HUES64 (cell line): ENCODE results near the gene UBAC2.

Experiments
- H3K27ac ChIP-seq: 2 replicates; pipeline ENCODE4 v1.7.0; 2013; ENCODE audit warnings: low read depth, low read length, inconsistent platforms
- H3K27me3 ChIP-seq: 2 replicates; pipeline ENCODE4 v1.6.1; 2013; ENCODE audit warnings: mild to moderate bottlenecking, low read length; ENCODE audit not compliant: insufficient read depth
- H3K36me3 ChIP-seq: 2 replicates; pipeline ENCODE4 v1.6.1; 2013; ENCODE audit warnings: mild to moderate bottlenecking, low read length; ENCODE audit not compliant: insufficient read depth
- H3K4me1 ChIP-seq: 2 replicates; pipeline ENCODE4 v1.6.1; 2013; ENCODE audit warnings: mild to moderate bottlenecking, low read length, moderate library complexity; ENCODE audit not compliant: insufficient read depth
- H3K4me3 ChIP-seq: 2 replicates; pipeline ENCODE4 v1.5.1; 2013; ENCODE audit warnings: mild to moderate bottlenecking, low read length, moderate library complexity
- H3K9ac ChIP-seq: 2 replicates; pipeline ENCODE4 v1.6.1; 2013; ENCODE audit warnings: mild to moderate bottlenecking, low read depth, low read length
- H3K9me3 ChIP-seq: 2 replicates; pipeline ENCODE4 v1.6.1; 2013; ENCODE audit warnings: low read depth, low read length; ENCODE audit not compliant: insufficient read depth
- WGBS: fragments of 150-250, 120-280 bp; methylation state at CpG from one replicate; pipeline ENCODE4 v1.1.7; 2013; ENCODE audit warnings: missing lambda C conversion rate; 5-methylcytosine and 5-hydroxymethylcytosine counted together

UBAC2 gene

GRCh38 chr13:99217461-99218110, 16.9 kb downstream of the UBAC2 start:
- WGBS: 85% methylated on average over 19 of the region's 20 CpGs
- H3K27me3 ChIP-seq: no peaks in the 10 kb centered on the region
- peaks cover 8% of the 10 kb centered on the region; the same call in 1 of the 2 replicates for H3K36me3 ChIP-seq
- H3K9ac ChIP-seq: no peak overlapping the region
- no peak overlapping the region for H3K27ac ChIP-seq
- peaks cover 29% of the 10 kb centered on the region for H3K4me1 ChIP-seq
- no peak overlapping the region for H3K4me3 ChIP-seq
- no peaks in the 10 kb centered on the region for H3K9me3 ChIP-seq

GRCh38 chr13:99218126-99218525, 17.5 kb downstream of the UBAC2 start:
- H3K4me1 ChIP-seq: peaks cover 29% of the 10 kb centered on the region
- H3K9ac ChIP-seq: no peak overlapping the region
- no peak overlapping the region for H3K27ac ChIP-seq

GRCh38 chr13:99218545-99218944, 17.9 kb downstream of the UBAC2 start:
- no peaks in the 10 kb centered on the region for H3K9me3 ChIP-seq
- peaks cover 8% of the 10 kb centered on the region; the same call in 1 of the 2 replicates for H3K36me3 ChIP-seq
- WGBS: 83% methylated on average over 6 of the region's 6 CpGs
- H3K27ac ChIP-seq: no peak overlapping the region
- H3K9ac ChIP-seq: no peak overlapping the region
- no peaks in the 10 kb centered on the region for H3K27me3 ChIP-seq
- H3K4me3 ChIP-seq: no peak overlapping the region
- H3K4me1 ChIP-seq: peaks cover 30% of the 10 kb centered on the region

More at GRCh38 chr13:99218126-99218525, 17.5 kb downstream of the UBAC2 start:
- Histone ChIP-seq H3K36me3 (peaks cover 8% of the 10 kb centered on the region; the same call in 1 of the 2 replicates), H3K9me3 (no peaks in the 10 kb centered on the region), H3K27me3 (no peaks in the 10 kb centered on the region), H3K4me3 (no peak overlapping the region)

- Histone ChIP-seq H3K27ac (no peak overlapping the region), H3K4me3 (no peak overlapping the region), H3K9me3 (no peaks in the 10 kb centered on the region), H3K9ac (no peak overlapping the region), H3K4me1 (peaks cover 33% of the 10 kb centered on the region), H3K27me3 (no peaks in the 10 kb centered on the region), H3K36me3 (peaks cover 8% of the 10 kb centered on the region; the same call in 1 of the 2 replicates)
- WGBS: 88% methylated on average over 2 of the region's 2 CpGs
Observed at GRCh38 chr13:99218969-99219368, 18.3 kb downstream of the UBAC2 start.

GRCh38 chr13:99220199-99220935, 19.7 kb downstream of the UBAC2 start:
- H3K9ac ChIP-seq: no peak overlapping the region
- peaks cover 22% of the 10 kb centered on the region for H3K4me1 ChIP-seq
- WGBS: 63% methylated on average over 3 of the region's 6 CpGs
- H3K4me3 ChIP-seq: no peak overlapping the region
- no peak overlapping the region for H3K27ac ChIP-seq
- H3K27me3 ChIP-seq: no peaks in the 10 kb centered on the region
- H3K36me3 ChIP-seq: peaks cover 8% of the 10 kb centered on the region; the same call in 1 of the 2 replicates
- H3K9me3 ChIP-seq: no peaks in the 10 kb centered on the region

GRCh38 chr13:99221567-99222239, 21.0 kb downstream of the UBAC2 start:
- no peak overlapping the region for H3K27ac ChIP-seq
- H3K9ac ChIP-seq: no peak overlapping the region
- no peaks in the 10 kb centered on the region for H3K9me3 ChIP-seq
- H3K36me3 ChIP-seq: peaks cover 5% of the 10 kb centered on the region; the same call in 1 of the 2 replicates
- 95% methylated on average over 8 of the region's 8 CpGs for WGBS
- no peaks in the 10 kb centered on the region for H3K27me3 ChIP-seq
- no peak overlapping the region for H3K4me3 ChIP-seq
- H3K4me1 ChIP-seq: peaks cover 18% of the 10 kb centered on the region

GRCh38 chr13:99223587-99223986, 22.9 kb downstream of the UBAC2 start:
- H3K4me1 ChIP-seq: peaks cover 15% of the 10 kb centered on the region

GRCh38 chr13:99224021-99224420, 23.4 kb downstream of the UBAC2 start:
- H3K27me3 ChIP-seq: no peaks in the 10 kb centered on the region
- H3K9me3 ChIP-seq: no peaks in the 10 kb centered on the region
- no peak overlapping the region for H3K4me3 ChIP-seq
- WGBS: 94% methylated on average over 2 of the region's 2 CpGs
- H3K9ac ChIP-seq: no peak overlapping the region
- peaks cover 20% of the 10 kb centered on the region for H3K4me1 ChIP-seq
- no peak overlapping the region for H3K27ac ChIP-seq
- H3K36me3 ChIP-seq: peaks cover 5% of the 10 kb centered on the region; the same call in 1 of the 2 replicates

More at GRCh38 chr13:99223587-99223986, 22.9 kb downstream of the UBAC2 start:
- Histone ChIP-seq H3K27ac (no peak overlapping the region), H3K9me3 (no peaks in the 10 kb centered on the region), H3K9ac (no peak overlapping the region), H3K27me3 (no peaks in the 10 kb centered on the region), H3K36me3 (peaks cover 5% of the 10 kb centered on the region; the same call in 1 of the 2 replicates), H3K4me3 (no peak overlapping the region)
- 97% methylated on average over 1 of the region's 1 CpG for WGBS

- WGBS: 89% methylated on average over 4 of the region's 4 CpGs
- peaks cover 18% of the 10 kb centered on the region for H3K4me1 ChIP-seq
Observed at GRCh38 chr13:99225078-99225477, 24.4 kb downstream of the UBAC2 start.

GRCh38 chr13:99226513-99226912, 25.9 kb downstream of the UBAC2 start:
- Histone ChIP-seq H3K27me3 (no peaks in the 10 kb centered on the region), H3K9me3 (no peaks in the 10 kb centered on the region), H3K27ac (no peak overlapping the region), H3K36me3 (peaks cover 5% of the 10 kb centered on the region; the same call in 1 of the 2 replicates), H3K9ac (no peak overlapping the region), H3K4me3 (no peak overlapping the region), H3K4me1 (peaks cover 13% of the 10 kb centered on the region)
- WGBS: 92% methylated on average over 2 of the region's 2 CpGs

More at GRCh38 chr13:99225078-99225477, 24.4 kb downstream of the UBAC2 start:
- Histone ChIP-seq H3K9ac (no peak overlapping the region), H3K27me3 (no peaks in the 10 kb centered on the region), H3K9me3 (no peaks in the 10 kb centered on the region), H3K36me3 (peaks cover 5% of the 10 kb centered on the region; the same call in 1 of the 2 replicates), H3K4me3 (no peak overlapping the region), H3K27ac (no peak overlapping the region)
